DOHH2 (cell line): Measurements from ENCODE around the gene RHBDL3.

Experiments
- CTCF ChIP-seq: fragments of 200-600 bp; sonication (generic); IDR thresholded peaks from one replicate; pipeline ENCODE4 v1.5.1; 2014; ENCODE audit warnings: antibody characterized with exemption, mild to moderate bottlenecking, low read depth, low read length; ENCODE audit not compliant: poor library complexity, severe bottlenecking
- EZH2phosphoT487 ChIP-seq: fragments of 200-600 bp; sonication (generic); IDR thresholded peaks from 2 replicates; pipeline ENCODE4 v1.6.1; 2017; ENCODE audit warnings: borderline replicate concordance, mild to moderate bottlenecking, antibody characterized with exemption, low read length, moderate library complexity, mixed read lengths

GRCh38 chr17:32307658-32308057, 42.0 kb downstream of the RHBDL3 start:
- TF ChIP-seq CTCF (no peak), EZH2phosphoT487 (no peak)
